SK-N-SH treated with all-trans-retinoic acid at 6 μM for 48 hours (cell line): Measurements from ENCODE around the gene ATP11A.

Experiments used
- ARNTL ChIP-seq: fragments of 450-650 bp; formaldehyde crosslinking; IDR thresholded peaks from 2 replicates; pipeline ENCODE4 v1.5.0; 2020; ENCODE audit warnings: low read depth, mild to moderate bottlenecking, moderate library complexity, borderline replicate concordance
- BACH2 ChIP-seq: fragments of 250-450 bp; sonication (Bioruptor Pico); IDR thresholded peaks from 2 replicates; pipeline ENCODE4 v1.9.0; 2021; ENCODE audit warnings: mild to moderate bottlenecking, borderline replicate concordance
- CSRNP3 ChIP-seq: fragments of 250-450 bp; sonication (Bioruptor Pico); IDR thresholded peaks from 2 replicates; pipeline ENCODE4 v1.5.1; 2021; ENCODE audit warnings: mild to moderate bottlenecking, moderate library complexity
- ISL1 ChIP-seq: fragments of 250-450 bp; sonication (Bioruptor Pico); IDR thresholded peaks from 2 replicates; pipeline ENCODE4 v2.1.2; 2022; ENCODE audit warnings: mild to moderate bottlenecking, moderate library complexity
- PATZ1 ChIP-seq: fragments of 250-450 bp; sonication (Bioruptor Pico); IDR thresholded peaks from 2 replicates; pipeline ENCODE4 v1.8.0; 2020; ENCODE audit warnings: mild to moderate bottlenecking, moderate library complexity, borderline replicate concordance
- POU6F1 ChIP-seq: fragments of 250-450 bp; sonication (Bioruptor Pico); IDR thresholded peaks from 2 replicates; pipeline ENCODE4 v1.8.0; 2021; ENCODE audit warnings: low read depth, mild to moderate bottlenecking, moderate library complexity, borderline replicate concordance
- RARB ChIP-seq: fragments of 250-450 bp; sonication (Bioruptor Pico); IDR thresholded peaks from 2 replicates; pipeline ENCODE4 v1.8.0; 2021; ENCODE audit warnings: mild to moderate bottlenecking, moderate library complexity
- SNAI2 ChIP-seq: fragments of 250-450 bp; sonication (Bioruptor Pico); IDR thresholded peaks from 2 replicates; pipeline ENCODE4 v1.5.0; 2020; ENCODE audit warnings: mild to moderate bottlenecking, moderate library complexity
- TCF4 ChIP-seq: fragments of 250-450 bp; sonication (Bioruptor Pico); IDR thresholded peaks from 2 replicates; pipeline ENCODE4 v1.8.0; 2021; ENCODE audit warnings: mild to moderate bottlenecking, moderate library complexity, borderline replicate concordance
- TOX ChIP-seq: fragments of 250-450 bp; sonication (Bioruptor Pico); IDR thresholded peaks from 2 replicates; pipeline ENCODE4 v1.8.0; 2021; ENCODE audit warnings: mild to moderate bottlenecking, moderate library complexity, borderline replicate concordance
- ZFP30 ChIP-seq: fragments of 450-650 bp; formaldehyde crosslinking; IDR thresholded peaks from 2 replicates; pipeline ENCODE4 v1.5.0; 2022; ENCODE audit warnings: mild to moderate bottlenecking, moderate library complexity
- ZNF565 ChIP-seq: fragments of 450-650 bp; formaldehyde crosslinking; conservative IDR thresholded peaks from 2 replicates; pipeline ENCODE4 v1.5.0; 2020; ENCODE audit warnings: low read depth, mild to moderate bottlenecking, moderate library complexity
- ZNF70 ChIP-seq: fragments of 450-650 bp; formaldehyde crosslinking; IDR thresholded peaks from 2 replicates; pipeline ENCODE4 v1.5.0; 2020; ENCODE audit warnings: mild to moderate bottlenecking, moderate library complexity

- TF ChIP-seq ARNTL (no peak), ZNF70 (CRISPR knock-in tag) (no peak), PATZ1 (CRISPR knock-in tag) (no peak), TOX (no peak), BACH2 (CRISPR knock-in tag) (no peak), POU6F1 (CRISPR knock-in tag) (no peak), ZFP30 (no peak), RARB (CRISPR knock-in tag) (no peak), ZNF565 (CRISPR knock-in tag) (no peak), ISL1 (CRISPR knock-in tag) (no peak), SNAI2 (no peak), TCF4 (CRISPR knock-in tag) (no peak), CSRNP3 (CRISPR knock-in tag) (no peak)
Measured at GRCh38 chr13:112747256-112747655, 57.4 kb downstream of the ATP11A start.
